Endodermal cell (in vitro differentiated cells): ENCODE measurements around the gene RGS6. TPM values are rescaled to one million over a fixed set of nuclear protein-coding genes. Genes with fewer than 3 reads are reported as not detected.

ENCODE experiments used
- DNase-seq: peaks from one replicate; pipeline ENCODE4 v3.0.0-alpha.2; 2017
- H3K27ac ChIP-seq: 2 replicates; pipeline ENCODE4 v1.5.1; 2013; ENCODE audit warnings: mild to moderate bottlenecking, low read depth, low read length, moderate library complexity
- H3K27me3 ChIP-seq: 2 replicates; pipeline ENCODE4 v1.6.1; 2013; ENCODE audit warnings: mild to moderate bottlenecking, low read length, moderate library complexity; ENCODE audit not compliant: insufficient read depth, control insufficient read depth, poor library complexity, severe bottlenecking
- H3K36me3 ChIP-seq: 2 replicates; pipeline ENCODE4 v1.7.0; 2013; ENCODE audit warnings: mild to moderate bottlenecking, low read length, moderate library complexity; ENCODE audit not compliant: control insufficient read depth, insufficient read depth
- H3K4me1 ChIP-seq: one replicate; pipeline ENCODE4 v1.7.0; 2013; ENCODE audit warnings: low read length; ENCODE audit not compliant: control insufficient read depth, insufficient read depth
- H3K4me3 ChIP-seq: 2 replicates; pipeline ENCODE4 v1.5.1; 2013; ENCODE audit warnings: mild to moderate bottlenecking, low read length, moderate library complexity
- H3K9ac ChIP-seq: 2 replicates; pipeline ENCODE4 v1.6.1; 2013; ENCODE audit warnings: mild to moderate bottlenecking, low read length, moderate library complexity; ENCODE audit not compliant: poor library complexity, severe bottlenecking; ENCODE audit errors: extremely low read depth
- H3K9me3 ChIP-seq: 2 replicates; pipeline ENCODE4 v1.6.1; 2013; ENCODE audit warnings: mild to moderate bottlenecking, low read length, moderate library complexity; ENCODE audit not compliant: control insufficient read depth
- H3K27ac Mint-ChIP-seq: 2 replicates; pipeline ENCODE4 v1.8.0; 2020; ENCODE audit warnings: mixed read lengths
- H3K27me3 Mint-ChIP-seq: 2 replicates; pipeline ENCODE4 v1.8.0; 2021; ENCODE audit warnings: mild to moderate bottlenecking, mixed read lengths; ENCODE audit not compliant: insufficient read depth
- H3K36me3 Mint-ChIP-seq: 2 replicates; pipeline ENCODE4 v1.8.0; 2020; ENCODE audit warnings: low read depth, mixed read lengths
- H3K4me1 Mint-ChIP-seq: 2 replicates; pipeline ENCODE4 v1.8.0; 2020; ENCODE audit warnings: mixed read lengths
- H3K4me3 Mint-ChIP-seq: 2 replicates; pipeline ENCODE4 v1.8.0; 2020; ENCODE audit warnings: mild to moderate bottlenecking, moderate library complexity, mixed read lengths
- H3K9me3 Mint-ChIP-seq: 2 replicates; pipeline ENCODE4 v1.8.0; 2020; ENCODE audit warnings: mild to moderate bottlenecking, mixed read lengths
- WGBS, 2 experiments: methylation state at CpG; one replicate each; pipeline versions ENCODE4 v1.1.5 to v1.1.7; 2013; ENCODE audit warnings: missing lambda C conversion rate in 2 of 2, mixed read lengths in 1 of 2; ENCODE audit not compliant: insufficient coverage in 1 of 2, insufficient read length in 1 of 2; 5-methylcytosine and 5-hydroxymethylcytosine counted together
- total RNA-seq, 2 donors: library from RNA; stranded (reverse); fragmentation: NEBNext Ultra II Directional in 1 of 2; extraction: Animal tissue kit (Norgen Biotek cat#: 25700) in 1 of 2; gene quantifications; 2 replicates in 1 of 2; 3 replicates in 1 of 2; pipeline ENCODE4 v1.2.1, GENCODE V29; 2021
- TF ChIP-seq, protein P1 (sequence below): fragments of 200-600 bp; sonication (generic); conservative IDR thresholded peaks from 2 replicates; pipeline ENCODE4 v1.5.0; 2021; ENCODE audit warnings: antibody characterized with exemption, mild to moderate bottlenecking

Gene RGS6
- total RNA-seq, 2 donors from 2014 or later = 10.1 to 16.3 TPM

DNA sequence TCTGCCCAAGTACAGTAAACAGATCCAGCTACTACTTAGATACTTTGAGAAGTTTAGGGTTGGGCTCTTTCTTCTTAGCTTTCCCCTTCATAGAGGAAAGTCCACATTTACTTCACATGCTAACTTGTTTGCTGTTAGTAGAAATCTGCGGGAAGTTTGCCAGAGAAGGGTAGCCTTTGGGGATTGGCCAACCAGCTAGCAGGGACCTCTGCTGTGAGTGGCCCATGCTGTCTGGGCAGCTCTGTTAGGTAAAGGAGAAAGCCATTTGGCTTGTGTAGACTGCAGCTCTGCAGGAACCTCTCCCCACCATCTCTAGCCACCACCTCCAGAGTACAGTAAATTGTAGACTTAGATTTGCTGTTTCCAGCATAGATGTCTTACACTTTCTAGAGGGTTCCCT is 193.9 kb downstream of the RGS6 start:
- Mint-ChIP-seq H3K9me3 (peaks cover 11% of the 10 kb centered on the region), H3K4me1 (no peaks in the 10 kb centered on the region), H3K27ac (no peak overlapping the region), H3K27me3 (no peaks in the 10 kb centered on the region), H3K4me3 (no peak overlapping the region), H3K36me3 (no peaks in the 10 kb centered on the region)
- Histone ChIP-seq H3K27ac (no peak overlapping the region), H3K9me3 (peaks cover 14% of the 10 kb centered on the region), H3K4me1 (peaks cover 6% of the 10 kb centered on the region), H3K9ac (no peak overlapping the region), H3K36me3 (no peaks in the 10 kb centered on the region), H3K27me3 (no peaks in the 10 kb centered on the region), H3K4me3 (no peak overlapping the region)
- TF ChIP-seq, protein P1, sequence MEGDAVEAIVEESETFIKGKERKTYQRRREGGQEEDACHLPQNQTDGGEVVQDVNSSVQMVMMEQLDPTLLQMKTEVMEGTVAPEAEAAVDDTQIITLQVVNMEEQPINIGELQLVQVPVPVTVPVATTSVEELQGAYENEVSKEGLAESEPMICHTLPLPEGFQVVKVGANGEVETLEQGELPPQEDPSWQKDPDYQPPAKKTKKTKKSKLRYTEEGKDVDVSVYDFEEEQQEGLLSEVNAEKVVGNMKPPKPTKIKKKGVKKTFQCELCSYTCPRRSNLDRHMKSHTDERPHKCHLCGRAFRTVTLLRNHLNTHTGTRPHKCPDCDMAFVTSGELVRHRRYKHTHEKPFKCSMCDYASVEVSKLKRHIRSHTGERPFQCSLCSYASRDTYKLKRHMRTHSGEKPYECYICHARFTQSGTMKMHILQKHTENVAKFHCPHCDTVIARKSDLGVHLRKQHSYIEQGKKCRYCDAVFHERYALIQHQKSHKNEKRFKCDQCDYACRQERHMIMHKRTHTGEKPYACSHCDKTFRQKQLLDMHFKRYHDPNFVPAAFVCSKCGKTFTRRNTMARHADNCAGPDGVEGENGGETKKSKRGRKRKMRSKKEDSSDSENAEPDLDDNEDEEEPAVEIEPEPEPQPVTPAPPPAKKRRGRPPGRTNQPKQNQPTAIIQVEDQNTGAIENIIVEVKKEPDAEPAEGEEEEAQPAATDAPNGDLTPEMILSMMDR = no peak
- WGBS, 2 experiments = 100% methylated on average over 1 of the region's 1 CpG; no CpG with 5 or more reads in 1 of the 2 experiments
- no peak for DNase-seq

DNA sequence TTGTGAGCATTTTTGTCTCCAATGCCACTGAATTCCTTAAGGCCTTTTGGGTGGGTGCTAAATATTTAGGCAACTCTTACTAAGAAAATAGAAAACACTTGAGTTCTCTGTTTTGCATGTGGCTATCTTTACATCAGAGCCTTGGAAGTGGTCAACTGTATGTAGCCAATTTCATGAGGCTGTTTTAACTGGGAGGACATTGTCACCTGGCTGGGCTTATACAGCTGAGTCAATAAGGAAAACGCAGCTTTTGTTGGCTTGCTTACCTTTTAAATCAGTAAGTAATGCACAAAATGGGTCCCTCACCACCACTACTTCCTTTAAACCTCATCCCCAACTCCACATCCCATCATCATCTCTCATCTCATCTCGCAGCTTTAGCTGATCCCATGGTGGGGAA is 194.3 kb downstream of the RGS6 start:
- Histone ChIP-seq H3K9ac (no peak overlapping the region), H3K4me1 (peaks cover 6% of the 10 kb centered on the region), H3K4me3 (no peak overlapping the region), H3K9me3 (peaks cover 14% of the 10 kb centered on the region), H3K27me3 (no peaks in the 10 kb centered on the region), H3K36me3 (no peaks in the 10 kb centered on the region), H3K27ac (no peak overlapping the region)
- TF ChIP-seq, protein P1 = no peak
- Mint-ChIP-seq H3K36me3 (no peaks in the 10 kb centered on the region), H3K27me3 (no peaks in the 10 kb centered on the region), H3K9me3 (peaks cover 11% of the 10 kb centered on the region), H3K4me1 (no peaks in the 10 kb centered on the region), H3K4me3 (no peak overlapping the region), H3K27ac (no peak overlapping the region)
- DNase-seq = no peak
- 89 to 100% methylated on average over 1 of the region's 2 CpGs for whole genome bisulfite sequencing, 2 experiments

DNA sequence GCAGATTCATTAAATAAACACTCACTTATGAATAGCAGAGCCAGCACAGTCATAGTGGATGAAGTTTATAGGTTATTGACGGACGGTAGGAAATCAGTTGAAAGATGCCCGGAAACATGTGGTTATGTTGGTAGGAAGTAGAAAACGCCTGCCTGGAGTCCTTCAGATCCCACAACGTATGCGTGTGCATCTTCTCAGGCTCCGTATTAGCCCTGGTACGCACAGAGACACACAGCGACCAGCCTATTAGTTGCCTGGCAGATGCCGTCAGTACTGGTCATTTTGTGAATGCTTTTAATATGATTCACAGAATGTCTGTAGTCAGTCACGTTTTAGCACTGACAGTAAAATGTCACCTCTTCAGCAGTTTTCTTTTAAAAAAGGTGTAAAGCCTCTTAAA is 196.4 kb downstream of the RGS6 start:
- H3K4me3 Mint-ChIP-seq = no peak overlapping the region
- 84 to 92% methylated on average over 6 to 11 of the region's 11 CpGs for WGBS, 2 experiments
- peaks cover 11% of the 10 kb centered on the region for H3K9me3 Mint-ChIP-seq
- no peaks in the 10 kb centered on the region for H3K4me1 Mint-ChIP-seq
- Histone ChIP-seq H3K27ac (no peak overlapping the region), H3K36me3 (no peaks in the 10 kb centered on the region), H3K4me1 (peaks cover 6% of the 10 kb centered on the region), H3K27me3 (no peaks in the 10 kb centered on the region), H3K4me3 (no peak overlapping the region), H3K9me3 (peaks cover 14% of the 10 kb centered on the region), H3K9ac (no peak overlapping the region)
- H3K27me3 Mint-ChIP-seq = no peaks in the 10 kb centered on the region
- no peak for DNase-seq
- TF ChIP-seq, protein P1 = no peak
- H3K36me3 Mint-ChIP-seq = no peaks in the 10 kb centered on the region
- H3K27ac Mint-ChIP-seq = no peak overlapping the region
